ENCODE measurements around the gene KDF1. TPM values are rescaled to one million over a fixed set of nuclear protein-coding genes. Genes with fewer than 3 reads are reported as not detected.

Gene KDF1
- polyA plus RNA-seq, 1 experiment: 0.04 TPM

GRCh38 chr1:26913389-26913753, 46.9 kb downstream of the KDF1 start:
- TF ChIP-seq CTCF (IDR thresholded peaks at IDR 0.05; ENCODE audit: insufficient read depth, low read depth, low read length): no peak
- ChIA-PET POLR2A (no interaction called here), CTCF (interaction anchor here (0.8 to 1.0 kb wide), 2 partner anchors 26 to 31 kb away, joined by 3 read pairs; no protein-coding TSS in a partner anchor)
- Histone ChIP-seq H3K4me3 (ENCODE audit: low read depth, low read length) (no peak overlapping the region), H3K27me3 (ENCODE audit: control insufficient read depth, insufficient read depth, low read length) (peaks cover 2% of the 10 kb centered on the region), H3K36me3 (ENCODE audit: control insufficient read depth, insufficient read depth, low read length) (no peaks in the 10 kb centered on the region)
- DNase-seq (ENCODE audit: low read depth): no peak

- no peak for DNase-seq (ENCODE audit: low read depth)
- Histone ChIP-seq H3K36me3 (ENCODE audit: control insufficient read depth, insufficient read depth, low read length) (no peaks in the 10 kb centered on the region), H3K27me3 (ENCODE audit: control insufficient read depth, insufficient read depth, low read length) (peaks cover 2% of the 10 kb centered on the region), H3K4me3 (ENCODE audit: low read depth, low read length) (no peak overlapping the region)
- CTCF ChIA-PET: no interaction called here
- TF ChIP-seq CTCF (IDR thresholded peaks at IDR 0.05; ENCODE audit: insufficient read depth, low read depth, low read length): no peak
- POLR2A ChIA-PET: no interaction called here
Measured at GRCh38 chr1:26912147-26912490, 48.1 kb downstream of the KDF1 start.

- TF ChIP-seq CTCF (IDR thresholded peaks at IDR 0.05; ENCODE audit: insufficient read depth, low read depth, low read length): no peak
- no peak for DNase-seq (ENCODE audit: low read depth)
- Histone ChIP-seq H3K27me3 (ENCODE audit: control insufficient read depth, insufficient read depth, low read length) (peaks cover 2% of the 10 kb centered on the region), H3K4me3 (ENCODE audit: low read depth, low read length) (no peak overlapping the region), H3K36me3 (ENCODE audit: control insufficient read depth, insufficient read depth, low read length) (no peaks in the 10 kb centered on the region)
- POLR2A ChIA-PET: no interaction called here
- CTCF ChIA-PET: no interaction called here
Measured at GRCh38 chr1:26911399-26912146, 48.7 kb downstream of the KDF1 start.

GRCh38 chr1:26910343-26911160, 49.7 kb downstream of the KDF1 start:
- Histone ChIP-seq H3K27me3 (ENCODE audit: control insufficient read depth, insufficient read depth, low read length) (peaks cover 2% of the 10 kb centered on the region), H3K36me3 (ENCODE audit: control insufficient read depth, insufficient read depth, low read length) (no peaks in the 10 kb centered on the region), H3K4me3 (ENCODE audit: low read depth, low read length) (no peak overlapping the region)
- no peak for TF ChIP-seq CTCF (IDR thresholded peaks at IDR 0.05; ENCODE audit: insufficient read depth, low read depth, low read length)
- CTCF ChIA-PET: interaction anchor here (0.5 kb wide), 1 partner anchor 99 kb away, joined by 4 read pairs; no protein-coding TSS in a partner anchor
- POLR2A ChIA-PET: no interaction called here
- no peak for DNase-seq (ENCODE audit: low read depth)

GRCh38 chr1:26909951-26910342, 50.3 kb downstream of the KDF1 start:
- Histone ChIP-seq H3K36me3 (ENCODE audit: control insufficient read depth, insufficient read depth, low read length) (no peaks in the 10 kb centered on the region), H3K4me3 (ENCODE audit: low read depth, low read length) (no peak overlapping the region), H3K27me3 (ENCODE audit: control insufficient read depth, insufficient read depth, low read length) (no peaks in the 10 kb centered on the region)
- no peak for DNase-seq (ENCODE audit: low read depth)
- CTCF ChIA-PET: interaction anchor here (1.4 kb wide), 1 partner anchor 311 kb away, joined by 3 read pairs; no protein-coding TSS in a partner anchor
- POLR2A ChIA-PET: no interaction called here
- no peak for TF ChIP-seq CTCF (IDR thresholded peaks at IDR 0.05; ENCODE audit: insufficient read depth, low read depth, low read length)

All from BJ (cell line).